ENCODE data around the gene VPS37B. TPM values are rescaled to one million over a fixed set of nuclear protein-coding genes. Genes with fewer than 3 reads are reported as not detected.

The VPS37B gene
- total RNA-seq, 1 donor from 2014 or later, result 24.4 TPM

DNA sequence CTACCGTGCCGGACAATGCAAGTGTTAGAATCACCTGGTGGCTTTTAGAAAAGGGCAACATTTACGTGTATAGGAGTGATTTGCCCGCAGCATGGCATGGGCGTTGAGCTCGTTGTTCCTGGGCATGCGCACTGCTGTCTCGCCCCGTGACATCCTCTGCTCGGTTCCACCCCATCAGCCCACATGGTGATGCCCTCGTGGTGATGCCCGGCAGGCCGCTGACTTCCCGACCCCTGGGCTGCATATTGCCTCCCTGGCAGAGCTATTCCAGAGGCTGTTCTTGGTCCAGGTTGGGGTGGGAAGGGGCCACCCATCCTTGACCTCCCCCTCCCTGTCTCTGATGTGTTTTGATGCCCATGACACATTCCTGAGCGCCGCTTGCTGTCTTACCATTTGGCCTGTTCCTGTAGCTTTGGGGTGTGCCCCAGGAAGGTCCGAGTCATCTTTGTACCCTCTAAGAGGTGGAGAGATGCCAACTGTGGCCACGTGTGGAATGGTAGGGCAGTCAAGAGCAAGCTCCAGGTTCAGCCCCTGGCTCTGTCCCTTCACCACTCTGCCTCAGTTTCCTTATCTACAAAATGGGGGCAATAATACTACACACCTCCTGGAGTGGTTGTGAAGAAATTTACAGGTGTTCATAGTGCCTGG lies 55.9 kb downstream of the VPS37B start:
- no peaks in the 10 kb centered on the region for H3K36me3 Mint-ChIP-seq (ENCODE audit: low read depth)
- peaks cover 39% of the 10 kb centered on the region for H3K4me1 Mint-ChIP-seq (ENCODE audit: low read depth)
- H3K9me3 Mint-ChIP-seq (ENCODE audit: low read depth), result no peaks in the 10 kb centered on the region
- H3K4me3 Mint-ChIP-seq (ENCODE audit: unreplicated experiment), result no peak overlapping the region
- no peak for DNase-seq (ENCODE audit: low spot score)
- H3K27ac Mint-ChIP-seq (ENCODE audit: unreplicated experiment), result no peak overlapping the region
- TF ChIP-seq, protein P1, sequence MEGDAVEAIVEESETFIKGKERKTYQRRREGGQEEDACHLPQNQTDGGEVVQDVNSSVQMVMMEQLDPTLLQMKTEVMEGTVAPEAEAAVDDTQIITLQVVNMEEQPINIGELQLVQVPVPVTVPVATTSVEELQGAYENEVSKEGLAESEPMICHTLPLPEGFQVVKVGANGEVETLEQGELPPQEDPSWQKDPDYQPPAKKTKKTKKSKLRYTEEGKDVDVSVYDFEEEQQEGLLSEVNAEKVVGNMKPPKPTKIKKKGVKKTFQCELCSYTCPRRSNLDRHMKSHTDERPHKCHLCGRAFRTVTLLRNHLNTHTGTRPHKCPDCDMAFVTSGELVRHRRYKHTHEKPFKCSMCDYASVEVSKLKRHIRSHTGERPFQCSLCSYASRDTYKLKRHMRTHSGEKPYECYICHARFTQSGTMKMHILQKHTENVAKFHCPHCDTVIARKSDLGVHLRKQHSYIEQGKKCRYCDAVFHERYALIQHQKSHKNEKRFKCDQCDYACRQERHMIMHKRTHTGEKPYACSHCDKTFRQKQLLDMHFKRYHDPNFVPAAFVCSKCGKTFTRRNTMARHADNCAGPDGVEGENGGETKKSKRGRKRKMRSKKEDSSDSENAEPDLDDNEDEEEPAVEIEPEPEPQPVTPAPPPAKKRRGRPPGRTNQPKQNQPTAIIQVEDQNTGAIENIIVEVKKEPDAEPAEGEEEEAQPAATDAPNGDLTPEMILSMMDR (IDR thresholded peaks at IDR 0.05), result no peak
- no peaks in the 10 kb centered on the region for H3K27me3 Mint-ChIP-seq (ENCODE audit: low read depth)

GRCh38 chr12:122838841-122839240 lies 57.1 kb downstream of the VPS37B start:
- Mint-ChIP-seq H3K4me3 (ENCODE audit: unreplicated experiment) (no peak overlapping the region), H3K9me3 (ENCODE audit: low read depth) (no peaks in the 10 kb centered on the region), H3K36me3 (ENCODE audit: low read depth) (no peaks in the 10 kb centered on the region), H3K4me1 (ENCODE audit: low read depth) (peaks cover 48% of the 10 kb centered on the region), H3K27ac (ENCODE audit: unreplicated experiment) (no peak overlapping the region), H3K27me3 (ENCODE audit: low read depth) (no peaks in the 10 kb centered on the region)
- no peak for DNase-seq (ENCODE audit: low spot score)
- TF ChIP-seq, protein P1 (IDR thresholded peaks at IDR 0.05), result no peak

DNA sequence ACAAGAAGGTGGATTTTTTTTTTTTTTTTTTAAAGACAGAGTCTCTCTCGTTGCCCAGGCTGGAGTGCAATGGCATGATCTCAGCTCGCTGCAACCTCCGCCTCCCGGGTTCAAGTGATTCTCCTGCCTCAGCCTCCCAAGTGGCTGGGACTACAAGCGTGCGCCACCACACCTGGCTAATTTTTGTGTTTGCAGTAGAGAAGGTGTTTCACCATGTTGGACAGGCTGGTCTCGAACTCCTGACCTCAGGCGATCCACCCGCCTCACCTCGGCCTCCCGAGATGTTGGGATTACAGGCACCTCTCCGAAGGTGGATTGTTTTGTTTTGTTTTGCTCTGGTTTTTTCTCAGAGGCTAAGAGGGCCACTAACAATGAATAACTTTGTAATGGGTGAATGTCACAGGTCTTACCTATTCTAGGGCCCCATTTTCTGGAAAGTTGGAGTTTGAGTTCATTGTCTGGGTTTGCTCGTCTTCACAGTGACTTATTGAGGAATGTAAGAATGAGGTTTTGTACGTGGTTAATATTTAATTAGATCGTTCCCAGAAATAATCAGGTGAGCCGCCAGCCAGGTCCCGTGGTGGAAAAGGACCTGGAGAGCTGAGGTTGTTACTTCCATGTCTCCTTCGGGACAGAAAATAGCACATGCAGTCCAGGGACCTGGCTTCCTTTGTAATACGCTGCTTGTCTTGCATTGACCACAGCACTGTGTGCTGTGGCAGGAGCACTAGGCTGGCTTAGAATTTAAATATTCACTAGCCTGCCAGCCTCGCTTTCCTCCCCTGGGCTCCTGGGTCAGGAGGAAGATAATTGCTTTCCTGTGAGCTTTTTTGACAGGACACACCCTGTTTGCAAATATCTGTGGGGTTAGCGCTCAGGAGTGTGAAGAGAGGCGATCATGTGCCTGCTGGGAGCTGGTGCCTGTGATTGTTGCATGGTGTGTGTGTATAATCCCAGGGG lies 58.3 kb downstream of the VPS37B start:
- H3K4me3 Mint-ChIP-seq (ENCODE audit: unreplicated experiment), result no peak overlapping the region
- H3K9me3 Mint-ChIP-seq (ENCODE audit: low read depth), result no peaks in the 10 kb centered on the region
- H3K4me1 Mint-ChIP-seq (ENCODE audit: low read depth), result peaks cover 46% of the 10 kb centered on the region
- no peaks in the 10 kb centered on the region for H3K36me3 Mint-ChIP-seq (ENCODE audit: low read depth)
- H3K27ac Mint-ChIP-seq (ENCODE audit: unreplicated experiment), result no peak overlapping the region
- TF ChIP-seq, protein P1 (IDR thresholded peaks at IDR 0.05), result no peak
- no peak for DNase-seq (ENCODE audit: low spot score)
- H3K27me3 Mint-ChIP-seq (ENCODE audit: low read depth), result no peaks in the 10 kb centered on the region

GRCh38 chr12:122836027-122836921 lies 59.6 kb downstream of the VPS37B start:
- H3K27me3 Mint-ChIP-seq (ENCODE audit: low read depth), result no peaks in the 10 kb centered on the region

More at GRCh38 chr12:122836027-122836921, 59.6 kb downstream of the VPS37B start:
- TF ChIP-seq, protein P1 (IDR thresholded peaks at IDR 0.05), result no peak
- Mint-ChIP-seq H3K36me3 (ENCODE audit: low read depth) (no peaks in the 10 kb centered on the region), H3K4me1 (ENCODE audit: low read depth) (peaks cover 33% of the 10 kb centered on the region), H3K9me3 (ENCODE audit: low read depth) (no peaks in the 10 kb centered on the region), H3K4me3 (ENCODE audit: unreplicated experiment) (peak overlapping the region; percentile 79), H3K27ac (ENCODE audit: unreplicated experiment) (peak overlapping the region; percentile 59)
- DNase-seq (ENCODE audit: low spot score), result no peak
